Natural killer cell treated with Interleukin-12 subunit alpha and Interleukin-12 subunit beta and Interleukin-15 and Interleukin-18, amount 100 ng/mL, for 72 hours (primary cell): ENCODE results near the gene LRRC61. TPM values are rescaled to one million over a fixed set of nuclear protein-coding genes. Genes with fewer than 3 reads are reported as not detected.
A peak's percentile ranks its signal among the peaks of the same experiment; 100 is the strongest.
"Not testable (repeated sequence)": the region's sequence is repeated elsewhere in the genome, so short reads cannot be mapped to it uniquely, and the experiment has no call there.

ENCODE experiments used
- ATAC-seq, 2 donors: fragments of 150-1000 bp; cut with Tn5 transposase in 1 of 2; sonication (Bioruptor Pico), chemical (Tn5 transposase) in 1 of 2; 2 replicates each; pipeline ENCODE4 v1.10.0; 2021
- DNase-seq: peaks from one replicate; pipeline ENCODE4 v3.0.0; 2022; ENCODE audit warnings: low spot score
- H3K27ac Mint-ChIP-seq, 2 donors: 1 replicate in 1 of 2; 2 replicates in 1 of 2; pipeline ENCODE4 v1.8.0; 2022; ENCODE audit warnings: mixed read lengths in 2 of 2, mild to moderate bottlenecking in 1 of 2, moderate library complexity in 1 of 2
- H3K27me3 Mint-ChIP-seq, 2 donors: 1 replicate in 1 of 2; 2 replicates in 1 of 2; pipeline ENCODE4 v1.8.0; 2022; ENCODE audit warnings: mixed read lengths in 2 of 2
- H3K36me3 Mint-ChIP-seq: one replicate; pipeline ENCODE4 v1.8.0; 2022; ENCODE audit warnings: mixed read lengths
- H3K4me1 Mint-ChIP-seq, 2 donors: 1 replicate in 1 of 2; 2 replicates in 1 of 2; pipeline ENCODE4 v1.8.0; 2022; ENCODE audit warnings: low read depth in 2 of 2, mixed read lengths in 2 of 2, mild to moderate bottlenecking in 1 of 2
- H3K4me3 Mint-ChIP-seq: one replicate; pipeline ENCODE4 v1.8.0; 2022; ENCODE audit warnings: mixed read lengths
- H3K9me3 Mint-ChIP-seq: 2 replicates; pipeline ENCODE4 v1.8.0; 2022; ENCODE audit warnings: mixed read lengths
- total RNA-seq, 2 donors: library from RNA; stranded (reverse); gene quantifications; one replicate each; pipeline ENCODE4 v1.2.3, GENCODE V29; 2022

LRRC61 gene
- total RNA-seq, 2 donors from 2014 or later: 16.1 to 27.1 TPM

GRCh38 chr7:150378115-150378852 lies 55.1 kb downstream of the LRRC61 start:
- Mint-ChIP-seq H3K27ac (peak overlapping the region; percentile 76 to 87), H3K9me3 (no peaks in the 10 kb centered on the region), H3K36me3 (no peaks in the 10 kb centered on the region), H3K4me3 (peak overlapping the region; percentile 94), H3K27me3 (no peaks in the 10 kb centered on the region), H3K4me1 (peaks cover 26 to 30% of the 10 kb centered on the region in 2 donors)
- ATAC-seq (no peak), DNase-seq (peak; percentile 71)

DNA sequence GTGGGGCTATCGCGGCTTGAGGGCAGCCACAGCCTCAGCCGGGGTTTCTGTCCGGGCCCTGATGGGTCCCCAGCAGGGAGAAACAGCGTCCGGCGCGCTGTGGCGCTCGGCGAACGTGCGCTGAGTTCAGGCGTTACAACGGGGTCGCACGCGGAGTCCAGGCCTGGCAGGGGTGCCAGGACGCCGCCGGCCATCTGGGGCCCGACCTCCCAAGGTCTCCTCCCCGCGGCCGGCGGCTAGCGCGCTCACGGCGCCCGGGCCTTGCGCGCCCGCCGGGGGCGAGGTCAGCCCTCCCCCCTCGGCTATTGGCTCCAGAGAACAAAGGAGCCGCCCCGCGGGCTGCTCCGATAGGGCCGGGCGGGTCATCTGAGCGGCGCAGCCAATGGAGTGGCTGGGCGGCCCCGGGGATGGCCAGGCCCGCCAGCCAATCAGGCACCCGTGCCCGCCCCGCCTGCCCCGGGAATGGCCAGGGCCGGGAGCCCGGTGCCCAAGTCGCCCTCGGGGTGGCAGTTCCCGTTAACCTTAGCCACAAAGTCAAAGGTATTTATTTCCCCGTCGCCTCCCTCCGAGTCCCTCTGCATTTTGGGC lies 55.8 kb downstream of the LRRC61 start, which contains the start of gene ZNF775:
Gene ZNF775 (plus strand): TSS at position 478 of the 588 bp plus-strand sequence. CDS start 9,141 bp downstream, outside the sequence.
- peaks cover 26 to 28% of the 10 kb centered on the region in 2 donors for H3K4me1 Mint-ChIP-seq

DNA sequence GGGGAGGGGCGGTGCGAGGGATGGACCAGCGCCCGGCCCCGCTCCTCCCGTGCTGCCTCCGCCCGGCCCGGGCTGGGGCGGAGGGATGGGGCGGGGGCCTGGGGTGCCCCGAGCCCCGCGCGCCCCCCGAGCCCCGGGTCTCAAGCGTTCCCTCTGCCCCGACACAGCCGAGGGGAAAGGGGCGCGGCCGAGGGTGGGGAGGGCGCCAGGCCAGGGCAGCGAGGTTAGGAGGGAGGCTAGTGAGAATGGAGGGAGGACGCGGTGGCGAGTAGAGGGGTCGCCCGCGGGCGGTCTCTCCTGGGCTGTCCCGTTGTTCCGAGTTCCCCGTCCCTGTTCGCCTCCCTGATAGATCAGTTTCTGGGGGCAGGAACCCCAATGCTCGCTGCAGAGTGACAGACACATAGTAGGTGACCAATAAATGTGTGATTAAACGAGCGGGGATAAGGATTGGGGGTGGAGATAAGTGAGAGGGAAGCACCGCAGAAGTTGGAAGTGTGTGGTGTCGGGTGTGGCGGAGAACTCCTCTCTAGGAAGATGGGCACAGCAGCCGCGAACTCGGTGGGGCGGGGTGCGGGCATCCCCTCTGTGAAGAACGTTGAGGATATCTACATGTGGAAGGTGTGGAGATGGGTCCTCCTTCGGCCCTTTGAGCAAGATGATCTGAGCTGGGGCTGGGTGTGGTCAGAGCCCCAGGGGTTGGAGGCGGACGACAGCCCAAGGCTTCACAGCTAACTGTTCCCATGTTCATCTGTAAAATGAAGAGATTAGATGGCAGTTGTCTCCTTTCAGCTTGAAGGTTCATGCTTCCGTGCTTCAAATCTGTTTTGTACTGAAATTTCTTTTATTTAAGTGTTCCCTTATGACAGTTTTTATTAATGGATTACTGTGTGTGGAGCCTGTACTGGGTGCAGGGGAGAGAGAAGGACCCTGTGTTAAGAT lies 56.6 kb downstream of the LRRC61 start:
- Mint-ChIP-seq H3K9me3 (no peaks in the 10 kb centered on the region), H3K36me3 (no peaks in the 10 kb centered on the region), H3K4me3 (peak overlapping the region; percentile 94), H3K27ac (peak overlapping the region; percentile 46 to 82), H3K27me3 (no peaks in the 10 kb centered on the region), H3K4me1 (peaks cover 25 to 26% of the 10 kb centered on the region in 2 donors)
- DNase-seq (peak; percentile 59), ATAC-seq (no peak)

More for the DNA sequence above, 55.8 kb downstream of the LRRC61 start, which contains the start of gene ZNF775:
- Mint-ChIP-seq H3K36me3 (no peaks in the 10 kb centered on the region), H3K9me3 (no peaks in the 10 kb centered on the region), H3K4me3 (peak within 1 kb of the TSS; percentile 94), H3K27ac (peak within 1 kb of the TSS; percentile 76 to 87), H3K27me3 (no peaks in the 10 kb centered on the region)
- peak; percentile 97 for DNase-seq
- peak; percentile 99 for ATAC-seq

GRCh38 chr7:150380463-150380862 lies 57.3 kb downstream of the LRRC61 start:
- H3K4me3 Mint-ChIP-seq: peak overlapping the region; percentile 94
- DNase-seq: peak; percentile 18
- no peaks in the 10 kb centered on the region for H3K9me3 Mint-ChIP-seq
- peaks cover 25 to 26% of the 10 kb centered on the region in 2 donors for H3K4me1 Mint-ChIP-seq
- no peaks in the 10 kb centered on the region for H3K27me3 Mint-ChIP-seq
- no peak for ATAC-seq
- peak overlapping the region in 1 of 2 donors; percentile 46 for H3K27ac Mint-ChIP-seq
- no peaks in the 10 kb centered on the region for H3K36me3 Mint-ChIP-seq

- ATAC-seq: no peak
- DNase-seq: peak; percentile 38
- no peaks in the 10 kb centered on the region for H3K27me3 Mint-ChIP-seq
- no peaks in the 10 kb centered on the region for H3K9me3 Mint-ChIP-seq
- H3K4me1 Mint-ChIP-seq: peaks cover 23% of the 10 kb centered on the region in 2 donors
- no peak overlapping the region for H3K27ac Mint-ChIP-seq
- H3K4me3 Mint-ChIP-seq: no peak overlapping the region
- no peaks in the 10 kb centered on the region for H3K36me3 Mint-ChIP-seq
These were observed 57.9 kb downstream of the LRRC61 start for GRCh38 chr7:150381096-150381495.

- Mint-ChIP-seq H3K27ac (no peak overlapping the region), H3K36me3 (no peaks in the 10 kb centered on the region), H3K27me3 (no peaks in the 10 kb centered on the region), H3K9me3 (no peaks in the 10 kb centered on the region), H3K4me1 (peaks cover 18 to 21% of the 10 kb centered on the region in 2 donors), H3K4me3 (no peak overlapping the region)
- ATAC-seq (no peak), DNase-seq (peak; percentile 5)
These were observed 58.6 kb downstream of the LRRC61 start for GRCh38 chr7:150381785-150382122.

- Mint-ChIP-seq H3K27me3 (no peaks in the 10 kb centered on the region), H3K36me3 (no peaks in the 10 kb centered on the region), H3K9me3 (no peaks in the 10 kb centered on the region), H3K4me1 (peaks cover 18 to 21% of the 10 kb centered on the region in 2 donors), H3K4me3 (no peak overlapping the region), H3K27ac (no peak overlapping the region)
- ATAC-seq (no peak), DNase-seq (peak; percentile 60)
These were observed 59.1 kb downstream of the LRRC61 start for GRCh38 chr7:150382123-150382843.

DNA sequence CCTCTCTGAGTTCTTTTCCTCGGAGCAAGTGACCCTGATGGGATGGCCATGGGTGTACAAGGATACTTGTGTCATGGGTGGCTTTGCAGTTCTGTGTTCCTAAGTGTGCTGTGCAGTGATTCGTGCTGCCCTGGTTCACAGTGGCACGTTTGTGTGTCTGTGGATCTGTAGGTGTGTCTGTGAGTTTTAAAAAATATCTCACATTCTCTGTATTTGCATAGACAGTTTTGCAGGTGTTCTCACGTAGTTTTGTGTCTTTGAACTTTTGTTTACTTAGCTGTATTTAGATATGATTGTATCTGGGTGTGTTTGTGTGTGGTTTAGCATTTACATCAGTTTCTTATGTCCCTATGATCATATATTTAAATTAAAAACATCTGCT lies 59.7 kb downstream of the LRRC61 start:
- Mint-ChIP-seq H3K9me3 (no peaks in the 10 kb centered on the region), H3K27me3 (no peaks in the 10 kb centered on the region), H3K36me3 (no peaks in the 10 kb centered on the region), H3K27ac (no peak overlapping the region), H3K4me3 (no peak overlapping the region), H3K4me1 (peaks cover 13 to 15% of the 10 kb centered on the region in 2 donors)
- no peak for ATAC-seq
- no peak for DNase-seq

DNA sequence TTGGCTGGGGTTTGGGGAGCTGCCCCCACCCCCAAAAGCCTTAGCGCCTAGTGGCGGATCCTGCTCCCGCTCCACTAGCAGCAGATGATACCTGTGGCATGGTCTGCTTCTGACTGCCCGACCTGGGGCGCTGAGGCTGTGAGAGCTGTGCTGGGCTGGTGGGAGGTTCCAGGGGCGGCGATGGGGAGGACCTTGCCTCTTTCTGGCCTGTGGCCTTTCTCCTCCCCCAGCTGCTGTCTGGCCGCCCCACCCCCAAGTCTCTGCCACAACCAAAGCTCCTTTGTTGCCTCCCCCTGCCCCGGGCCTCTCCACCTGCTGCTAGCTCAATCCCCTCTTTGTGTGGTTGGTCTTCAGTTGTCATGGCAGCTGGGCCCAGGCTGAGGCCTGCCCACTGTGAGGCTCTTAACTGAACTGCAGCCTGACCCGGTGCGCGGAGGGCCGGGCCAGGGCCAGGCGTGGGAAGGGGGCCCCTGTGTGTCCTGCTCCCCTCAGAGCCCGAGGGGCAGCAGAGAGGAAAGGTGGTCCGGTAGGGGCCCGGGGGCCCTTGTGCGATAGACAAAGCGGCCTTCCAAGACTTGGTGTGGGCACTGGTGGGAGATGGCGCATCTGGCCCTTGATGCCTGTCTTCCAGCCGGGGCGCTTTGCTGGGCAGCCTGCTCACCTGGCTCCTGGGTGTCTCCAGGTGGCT lies 60.7 kb downstream of the LRRC61 start:
- Mint-ChIP-seq H3K4me3 (no peak overlapping the region), H3K27ac (no peak overlapping the region), H3K4me1 (peaks cover 10 to 15% of the 10 kb centered on the region in 2 donors), H3K36me3 (no peaks in the 10 kb centered on the region), H3K9me3 (no peaks in the 10 kb centered on the region), H3K27me3 (no peaks in the 10 kb centered on the region)
- ATAC-seq: no peak
- peak; percentile 61 for DNase-seq

- no peak overlapping the region for H3K4me3 Mint-ChIP-seq
- no peaks in the 10 kb centered on the region for H3K27me3 Mint-ChIP-seq
- no peak overlapping the region for H3K27ac Mint-ChIP-seq
- H3K4me1 Mint-ChIP-seq: peaks cover 8 to 13% of the 10 kb centered on the region in 2 donors
- ATAC-seq (no peak), DNase-seq (peak; percentile 26)
- no peaks in the 10 kb centered on the region for H3K36me3 Mint-ChIP-seq
- H3K9me3 Mint-ChIP-seq: no peaks in the 10 kb centered on the region
These were observed 61.5 kb downstream of the LRRC61 start for GRCh38 chr7:150384406-150385301.

GRCh38 chr7:150385302-150385723 lies 62.2 kb downstream of the LRRC61 start:
- Mint-ChIP-seq H3K9me3 (no peaks in the 10 kb centered on the region), H3K36me3 (no peaks in the 10 kb centered on the region), H3K4me1 (peaks cover 1 to 6% of the 10 kb centered on the region in 2 donors), H3K27ac (no peak overlapping the region), H3K4me3 (no peak overlapping the region), H3K27me3 (no peaks in the 10 kb centered on the region)
- DNase-seq: peak; percentile 8
- ATAC-seq: no peak

DNA sequence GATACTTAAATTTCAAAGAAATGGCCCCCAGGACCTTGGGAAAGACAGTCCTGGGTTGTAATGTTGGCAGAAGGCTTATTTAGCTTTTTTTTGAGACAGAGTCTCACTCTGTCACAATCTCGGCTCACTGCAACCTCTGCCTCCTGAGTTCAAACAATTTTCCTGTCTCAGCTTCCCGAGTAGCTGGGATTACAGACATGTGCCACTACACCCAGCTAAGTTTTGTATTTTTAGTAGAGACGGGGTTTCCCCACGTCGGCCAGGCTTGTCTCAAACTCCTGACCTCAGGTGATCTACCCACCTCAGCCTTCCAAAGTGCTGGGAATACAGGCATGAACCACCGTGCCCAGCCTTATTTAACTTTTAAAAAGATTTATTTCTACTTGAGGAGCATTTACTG lies 62.7 kb downstream of the LRRC61 start:
- not testable (repeated sequence) for ATAC-seq

More for the DNA sequence above, 62.7 kb downstream of the LRRC61 start:
- peak; percentile 22 for DNase-seq
- not testable (repeated sequence) for H3K9me3 Mint-ChIP-seq, H3K36me3 Mint-ChIP-seq, H3K27ac Mint-ChIP-seq, H3K4me3 Mint-ChIP-seq, H3K4me1 Mint-ChIP-seq, H3K27me3 Mint-ChIP-seq
